Upper lobe of left lung (tissue), 4 donors: ENCODE data around the gene ITPK1.

Source experiments
- POLR2A ChIP-seq, 4 donors: fragments of 450-650 bp; IDR thresholded peaks; one replicate each; pipeline ENCODE4 v1.5.1; 2016 to 2017; ENCODE audit warnings: antibody characterized with exemption in 4 of 4, mild to moderate bottlenecking in 2 of 4
- POLR2AphosphoS5 ChIP-seq, 2 donors: sonication (generic); formaldehyde crosslinking; IDR thresholded peaks; one replicate each; pipeline ENCODE4 v1.5.1; 2017; ENCODE audit warnings: antibody characterized with exemption in 2 of 2

DNA sequence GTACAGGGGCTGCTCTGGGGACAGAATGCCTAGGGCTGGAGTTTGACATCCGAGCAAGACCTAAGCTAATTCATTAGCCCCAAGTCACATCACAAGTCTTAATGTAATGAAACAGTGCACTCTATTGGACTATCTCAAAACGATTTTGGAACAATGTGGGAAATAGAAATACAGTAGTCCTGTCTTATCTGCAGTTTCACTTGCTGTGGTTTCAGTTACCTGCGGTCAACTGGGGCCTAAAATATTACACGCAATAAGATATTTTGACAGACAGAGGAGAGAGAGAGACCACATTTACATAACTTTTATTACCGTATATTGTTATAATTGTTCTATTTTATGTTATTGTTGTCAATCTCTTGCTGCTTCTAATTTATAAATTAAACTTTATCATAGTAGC lies 47.8 kb upstream of the ITPK1 start:
- TF ChIP-seq POLR2AphosphoS5 (IDR thresholded peaks at IDR 0.05) (no peak), POLR2A (IDR thresholded peaks at IDR 0.05) (no peak)
